Lung (tissue), 12 donors: ENCODE data around the gene OR52K1. TPM values are rescaled to one million over a fixed set of nuclear protein-coding genes. Genes with fewer than 3 reads are reported as not detected.

Source experiments
- ATAC-seq: fragments of 200-7000 bp; cut with Tn5 transposase; one replicate; pipeline ENCODE4 v1.9.1; 2020; ENCODE audit warnings: moderate number of reproducible peaks; ENCODE audit not compliant: insufficient read depth, low FRiP score
- DNase-seq, 3 donors: peaks; one replicate each; pipeline ENCODE4 v3.0.0-alpha.2; 2013 to 2017
- H3K27ac ChIP-seq, 2 donors: one replicate each; pipeline ENCODE4 v1.5.1; 2013; ENCODE audit warnings: mild to moderate bottlenecking in 2 of 2, moderate library complexity in 2 of 2, control low read depth in 1 of 2, inconsistent platforms in 1 of 2, low read depth in 1 of 2, low read length in 1 of 2
- H3K27me3 ChIP-seq, 3 donors: one replicate each; pipeline ENCODE4 v1.5.1; 2013; ENCODE audit warnings: low read length in 2 of 3; ENCODE audit not compliant: control insufficient read depth in 3 of 3, insufficient read depth in 3 of 3
- H3K36me3 ChIP-seq, 4 donors: one replicate each; pipeline ENCODE4 v1.5.1; 2013; ENCODE audit warnings: low read length in 4 of 4, mild to moderate bottlenecking in 1 of 4, moderate library complexity in 1 of 4; ENCODE audit not compliant: control insufficient read depth in 4 of 4, insufficient read depth in 4 of 4
- H3K4me1 ChIP-seq, 5 donors: one replicate each; pipeline ENCODE4 v1.5.1; 2013; ENCODE audit warnings: low read length in 5 of 5, mild to moderate bottlenecking in 2 of 5, moderate library complexity in 1 of 5; ENCODE audit not compliant: control insufficient read depth in 5 of 5, insufficient read depth in 5 of 5
- H3K4me3 ChIP-seq: one replicate; pipeline ENCODE4 v1.5.1; 2013; ENCODE audit warnings: mild to moderate bottlenecking, control low read depth, moderate library complexity
- H3K9ac ChIP-seq, 2 donors: one replicate each; pipeline ENCODE4 v1.5.1; 2013; ENCODE audit warnings: low read length in 2 of 2, control low read depth in 1 of 2; ENCODE audit not compliant: insufficient read depth in 1 of 2
- H3K9me3 ChIP-seq, 4 donors: one replicate each; pipeline ENCODE4 v1.5.1; 2013; ENCODE audit warnings: low read length in 3 of 4, mild to moderate bottlenecking in 1 of 4, moderate library complexity in 1 of 4; ENCODE audit not compliant: control insufficient read depth in 4 of 4, insufficient read depth in 3 of 4
- WGBS, 2 donors: extraction: QIAGEN DNeasy Blood & Tissue Kit; methylation state at CpG; one replicate each; pipeline ENCODE4 v1.1.7; 2013; 5-methylcytosine and 5-hydroxymethylcytosine counted together
- polyA plus RNA-seq, 2 donors: library from polyadenylated mRNA; stranded (reverse); fragments of 200-250 nt; gene quantifications; one replicate each; pipeline ENCODE4 v1.2.1, GENCODE V29; 2013
- total RNA-seq, 2 donors: library from RNA; depleted of rRNA in 1 of 2; stranded (reverse); fragments of >200 nt in 1 of 2; gene quantifications; one replicate each; pipeline ENCODE4 v1.2.1, GENCODE V29; 2014 to 2021
- TF ChIP-seq, protein P1 (sequence below): IDR thresholded peaks from 2 replicates; pipeline ENCODE4 v1.5.1; 2012; ENCODE audit warnings: mild to moderate bottlenecking; ENCODE audit errors: control extremely low read depth, extremely low read depth
- donor health status: control.
- donor health status: control.
- donor health status: Bipolar disorder and iron deficiency.
- donor health status: healthy.
- donor health status: DM: yes; HTN: yes; CAD: no.

The OR52K1 gene
- total and polyA plus RNA-seq, 4 donors: 0.01 to 0.18 TPM; not detected in 2

DNA sequence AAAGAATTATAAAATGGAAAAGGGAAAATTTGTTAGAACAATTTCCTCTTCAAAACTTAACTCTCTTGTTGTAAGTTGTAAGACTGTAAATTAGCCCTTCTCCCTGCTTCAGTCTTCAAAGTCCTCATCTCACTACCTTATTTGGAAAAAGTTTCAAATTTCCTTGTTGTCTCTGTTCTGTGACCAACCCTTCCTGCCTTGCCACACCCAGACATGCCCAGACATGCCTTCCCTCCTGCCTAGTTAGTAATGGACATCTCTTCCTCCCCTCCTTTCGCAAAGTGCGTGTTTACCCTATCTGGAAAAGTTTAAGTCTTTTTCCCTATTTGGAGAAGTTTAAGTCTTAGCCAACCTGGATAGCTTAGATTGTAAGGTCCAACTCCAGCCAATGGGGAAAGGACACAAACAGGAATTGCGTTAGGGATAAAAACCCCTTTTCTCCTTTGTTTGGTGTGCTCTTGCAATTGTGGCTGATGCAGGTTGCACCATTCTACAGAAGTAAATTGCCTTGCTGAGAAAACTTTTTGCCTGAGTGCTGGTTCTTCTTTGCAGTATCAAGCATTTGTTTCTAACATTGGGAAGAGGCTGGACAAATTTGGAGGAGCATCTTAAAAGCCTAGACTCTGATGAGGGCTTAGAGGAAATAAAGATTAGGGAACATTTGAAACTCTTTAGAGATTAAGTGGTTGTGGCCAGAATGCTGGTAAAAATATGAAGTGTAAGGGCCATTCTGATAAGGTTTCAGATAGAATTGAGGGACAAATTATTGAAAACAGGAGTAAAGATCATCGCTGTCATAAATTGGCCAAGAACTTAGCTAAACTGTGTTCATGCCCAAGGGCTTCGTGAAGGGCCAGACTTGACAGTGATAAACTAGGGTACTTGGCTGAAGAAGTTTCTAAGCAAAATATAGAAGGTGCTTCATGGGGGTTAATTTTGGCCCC is 18.0 kb upstream of the OR52K1 start:
- no peaks in the 10 kb centered on the region for H3K4me1 ChIP-seq
- peaks cover 0 to 1% (median 0%) of the 10 kb centered on the region in 4 donors for H3K9me3 ChIP-seq
- no peak overlapping the region for H3K27ac ChIP-seq
- no peaks in the 10 kb centered on the region for H3K36me3 ChIP-seq
- no peak for DNase-seq
- no peak for ATAC-seq
- no peak overlapping the region for H3K9ac ChIP-seq
- H3K4me3 ChIP-seq: no peak overlapping the region
- TF ChIP-seq, protein P1, sequence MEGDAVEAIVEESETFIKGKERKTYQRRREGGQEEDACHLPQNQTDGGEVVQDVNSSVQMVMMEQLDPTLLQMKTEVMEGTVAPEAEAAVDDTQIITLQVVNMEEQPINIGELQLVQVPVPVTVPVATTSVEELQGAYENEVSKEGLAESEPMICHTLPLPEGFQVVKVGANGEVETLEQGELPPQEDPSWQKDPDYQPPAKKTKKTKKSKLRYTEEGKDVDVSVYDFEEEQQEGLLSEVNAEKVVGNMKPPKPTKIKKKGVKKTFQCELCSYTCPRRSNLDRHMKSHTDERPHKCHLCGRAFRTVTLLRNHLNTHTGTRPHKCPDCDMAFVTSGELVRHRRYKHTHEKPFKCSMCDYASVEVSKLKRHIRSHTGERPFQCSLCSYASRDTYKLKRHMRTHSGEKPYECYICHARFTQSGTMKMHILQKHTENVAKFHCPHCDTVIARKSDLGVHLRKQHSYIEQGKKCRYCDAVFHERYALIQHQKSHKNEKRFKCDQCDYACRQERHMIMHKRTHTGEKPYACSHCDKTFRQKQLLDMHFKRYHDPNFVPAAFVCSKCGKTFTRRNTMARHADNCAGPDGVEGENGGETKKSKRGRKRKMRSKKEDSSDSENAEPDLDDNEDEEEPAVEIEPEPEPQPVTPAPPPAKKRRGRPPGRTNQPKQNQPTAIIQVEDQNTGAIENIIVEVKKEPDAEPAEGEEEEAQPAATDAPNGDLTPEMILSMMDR: no peak
- WGBS, 2 donors: 93% methylated on average over 5 of the region's 5 CpGs
- no peaks in the 10 kb centered on the region for H3K27me3 ChIP-seq

DNA sequence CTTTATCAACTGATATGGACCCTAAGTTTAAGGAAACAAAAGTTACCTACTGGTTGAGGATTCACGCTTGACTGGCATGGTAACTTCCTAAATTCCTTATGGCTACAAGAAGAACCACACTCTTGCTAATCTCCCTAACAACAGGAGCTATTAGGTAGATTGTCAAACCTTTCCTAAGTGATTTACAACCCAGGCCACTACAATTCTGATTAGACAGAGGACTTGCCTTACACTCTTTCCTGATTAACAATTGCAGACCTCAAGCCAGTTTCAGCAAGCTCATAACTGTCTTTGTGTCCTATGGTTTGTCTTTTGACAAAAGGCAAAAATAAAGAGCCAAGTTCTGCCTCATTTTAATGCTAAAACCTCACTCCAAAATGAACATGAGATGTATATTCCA is 17.0 kb upstream of the OR52K1 start:
- H3K4me3 ChIP-seq: no peak overlapping the region
- no peak for DNase-seq
- TF ChIP-seq, protein P1: no peak
- H3K27ac ChIP-seq: no peak overlapping the region
- H3K36me3 ChIP-seq: no peaks in the 10 kb centered on the region
- no peak overlapping the region for H3K9ac ChIP-seq
- WGBS, 2 donors: 92 to 93% methylated on average over 1 of the region's 1 CpG
- no peak for ATAC-seq
- no peaks in the 10 kb centered on the region for H3K4me1 ChIP-seq
- H3K9me3 ChIP-seq: peaks cover 0 to 1% (median 0%) of the 10 kb centered on the region in 4 donors
- H3K27me3 ChIP-seq: no peaks in the 10 kb centered on the region

DNA sequence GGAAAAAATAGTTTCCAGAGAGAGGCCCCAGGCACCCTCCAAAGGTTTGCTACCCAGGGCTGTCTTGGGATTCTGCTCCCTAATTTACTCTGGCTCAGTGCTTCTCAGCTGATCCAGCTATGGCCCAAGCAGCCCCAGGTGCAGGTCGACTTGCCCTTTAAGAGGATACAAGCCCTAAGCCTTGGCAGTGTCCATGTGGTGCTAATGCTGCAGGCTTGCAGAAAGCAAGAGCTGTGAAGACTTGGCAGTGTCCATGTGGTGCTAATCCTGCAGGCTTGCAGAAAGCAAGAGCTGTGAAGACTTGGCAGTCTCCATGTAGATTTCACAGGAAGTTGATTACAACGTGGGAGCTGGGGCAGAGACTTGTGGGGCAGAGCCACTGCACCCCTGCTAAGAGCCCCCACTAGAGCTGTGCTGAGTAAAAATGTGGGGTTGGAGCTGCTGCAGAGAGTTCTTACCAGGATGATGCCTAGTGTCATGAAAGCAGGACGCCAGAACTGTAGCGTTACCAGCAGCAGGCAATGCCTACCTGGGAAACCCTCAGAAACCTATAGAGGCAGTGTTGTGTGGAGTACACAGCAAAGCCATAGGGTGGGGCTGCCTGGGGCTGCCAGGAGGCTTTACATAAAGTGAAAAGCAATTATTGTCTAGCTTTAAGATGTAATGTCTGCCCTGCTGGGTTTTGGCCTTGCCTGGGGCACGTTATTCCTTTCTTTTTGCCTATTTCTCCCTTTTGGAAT is 16.1 kb upstream of the OR52K1 start:
- TF ChIP-seq, protein P1: no peak
- 57 to 60% methylated on average over 5 of the region's 5 CpGs for WGBS, 2 donors
- H3K9me3 ChIP-seq: peaks cover 0 to 1% (median 0%) of the 10 kb centered on the region in 4 donors
- H3K27me3 ChIP-seq: no peaks in the 10 kb centered on the region
- ATAC-seq (no peak), DNase-seq (peak in 1 of 3 donors; percentile 6)
- H3K27ac ChIP-seq: no peak overlapping the region
- H3K4me3 ChIP-seq: no peak overlapping the region
- no peak overlapping the region for H3K9ac ChIP-seq
- H3K36me3 ChIP-seq: no peaks in the 10 kb centered on the region
- no peaks in the 10 kb centered on the region for H3K4me1 ChIP-seq
